HCT116 (cell line): Measurements from ENCODE around the gene MARVELD1. TPM values are rescaled to one million over a fixed set of nuclear protein-coding genes. Genes with fewer than 3 reads are reported as not detected.
A peak's percentile ranks its signal among the peaks of the same experiment; 100 is the strongest.

Experiments
- ATAC-seq: fragments of 200-7000 bp; cut with Tn5 transposase; 2 replicates; pipeline ENCODE4 v1.9.1; 2020; ENCODE audit warnings: mild to moderate bottlenecking, moderate library complexity
- BruUV-seq: library from RNA; stranded (reverse); fragments of 400-500 nt; replicated peaks from 2 replicates; lab custom pipeline; 2021; lab: Mats Ljungman, UMichigan
- CTCF ChIA-PET: fragments of 300-600 bp; sonication (Branson Sonifier 250); formaldehyde crosslinking; loops from one replicate; lab custom pipeline; 2021; ENCODE audit warnings: antibody characterized with exemption; lab: Charles Lee
- POLR2A ChIA-PET: fragments of 300-600, 350-600 bp; sonication (Branson Sonifier 250); formaldehyde crosslinking; loops from one replicate; lab custom pipeline; 2021; ENCODE audit warnings: antibody characterized with exemption; lab: Charles Lee
- RAD21 ChIA-PET, 2 experiments: fragments of 300-600 bp; sonication (Branson Sonifier 250); formaldehyde crosslinking; loops; one replicate each; lab custom pipeline; 2023; ENCODE audit warnings: low total read pairs in 2 of 2; ENCODE audit not compliant: uncharacterized antibody in 2 of 2, unreplicated experiment in 2 of 2, low non-redundant PET in 1 of 2; lab: Charles Lee
- DNase-seq: peaks from one replicate; pipeline ENCODE4 v3.0.0-alpha.2; 2010; ENCODE audit warnings: low read depth, low spot score
- H2AFZ ChIP-seq: fragments of 200-600 bp; shearing (Covaris generic), sonication (generic); 2 replicates; pipeline ENCODE4 v1.6.1; 2017; ENCODE audit warnings: low read depth, mixed run types, mixed read lengths, antibody characterized with exemption, low read length; ENCODE audit not compliant: poor library complexity, severe bottlenecking
- H3K27ac ChIP-seq: 2 replicates; pipeline ENCODE4 v1.5.1; 2012; ENCODE audit warnings: low read depth, low read length
- H3K27me3 ChIP-seq: fragments of 200-600 bp; sonication (generic); 2 replicates; pipeline ENCODE4 v1.6.1; 2016; ENCODE audit warnings: mixed run types, low read length, mixed read lengths; ENCODE audit not compliant: insufficient read depth
- H3K36me3 ChIP-seq, 2 experiments: fragments of 200-500 bp in 1 of 2; fragments of 200-600 bp in 1 of 2; sonication (Bioruptor generic) in 1 of 2; sonication (generic) in 1 of 2; 2 replicates each; pipeline versions ENCODE4 v1.5.1 to v1.6.1; 2014 to 2016; ENCODE audit warnings: low read length in 2 of 2, inconsistent platforms in 1 of 2, mixed read lengths in 1 of 2, mixed run types in 1 of 2; ENCODE audit not compliant: insufficient read depth in 2 of 2, control insufficient read depth in 1 of 2
- H3K4me1 ChIP-seq, 2 experiments: fragments of 200-600 bp in 1 of 2; sonication (generic) in 1 of 2; 2 replicates each; pipeline versions ENCODE4 v1.5.1 to v1.6.1; 2012 to 2017; ENCODE audit warnings: low read length in 2 of 2, inconsistent platforms in 1 of 2, mild to moderate bottlenecking in 1 of 2, mixed read lengths in 1 of 2, mixed run types in 1 of 2, moderate library complexity in 1 of 2; ENCODE audit not compliant: insufficient read depth in 2 of 2, control insufficient read depth in 1 of 2
- H3K4me2 ChIP-seq: fragments of 200-600 bp; sonication (generic); 2 replicates; pipeline ENCODE4 v1.6.1; 2017; ENCODE audit warnings: mixed run types, low read length, mixed read lengths
- H3K4me3 ChIP-seq, 2 experiments: fragments of 200-600 bp in 1 of 2; sonication (generic) in 1 of 2; replicated peaks in 1 of 2; 2 replicates each; pipeline ENCODE4 v1.5.1; 2011 to 2016; ENCODE audit warnings: low read length in 2 of 2, control low read depth in 1 of 2, low read depth in 1 of 2, mild to moderate bottlenecking in 1 of 2, mixed read lengths in 1 of 2, mixed run types in 1 of 2
- H3K79me2 ChIP-seq: fragments of 200-600 bp; sonication (generic); 2 replicates; pipeline ENCODE4 v1.6.1; 2017; ENCODE audit warnings: mild to moderate bottlenecking, mixed run types, low read length, moderate library complexity, mixed read lengths; ENCODE audit not compliant: insufficient read depth
- H3K9ac ChIP-seq: fragments of 200-600 bp; sonication (generic); 2 replicates; pipeline ENCODE4 v1.6.1; 2016; ENCODE audit warnings: low read length, mixed read lengths
- H3K9me2 ChIP-seq: fragments of 200-600 bp; sonication (generic), shearing (Covaris generic); 2 replicates; pipeline ENCODE4 v1.6.1; 2017; ENCODE audit warnings: mixed run types, mild to moderate bottlenecking, moderate library complexity; ENCODE audit not compliant: insufficient read depth
- H3K9me3 ChIP-seq, 2 experiments: fragments of 200-500 bp in 1 of 2; fragments of 200-600 bp in 1 of 2; sonication (Bioruptor generic) in 1 of 2; sonication (generic) in 1 of 2; 2 replicates each; pipeline ENCODE4 v1.6.1; 2014 to 2017; ENCODE audit warnings: low read length in 2 of 2, mixed read lengths in 2 of 2, inconsistent platforms in 1 of 2, low read depth in 1 of 2, mild to moderate bottlenecking in 1 of 2, mixed run types in 1 of 2, moderate library complexity in 1 of 2; ENCODE audit not compliant: control insufficient read depth in 1 of 2, insufficient read depth in 1 of 2
- H4K20me1 ChIP-seq: fragments of 200-600 bp; sonication (generic), shearing (Covaris generic); 2 replicates; pipeline ENCODE4 v1.6.1; 2017; ENCODE audit warnings: mixed run types, mild to moderate bottlenecking, moderate library complexity; ENCODE audit not compliant: insufficient read depth
- CBX3 ChIP-seq: IDR thresholded peaks from 2 replicates; pipeline ENCODE4 v1.6.1; 2012; ENCODE audit warnings: low read depth
- CEBPB ChIP-seq: IDR thresholded peaks from 2 replicates; pipeline ENCODE4 v1.6.1; 2012; ENCODE audit warnings: low read depth
- EGR1 ChIP-seq: IDR thresholded peaks from 2 replicates; pipeline ENCODE4 v1.6.1; 2012; ENCODE audit warnings: low read depth
- ELF1 ChIP-seq: IDR thresholded peaks from 2 replicates; pipeline ENCODE4 v1.6.1; 2012; ENCODE audit warnings: low read depth, borderline replicate concordance
- EZH2 ChIP-seq: fragments of 200-600 bp; sonication (generic); IDR thresholded peaks from 2 replicates; pipeline ENCODE4 v1.6.1; 2017; ENCODE audit warnings: antibody characterized with exemption, mixed run types
- EZH2phosphoT487 ChIP-seq: fragments of 200-600 bp; IDR thresholded peaks from 2 replicates; pipeline ENCODE4 v1.6.1; 2018; ENCODE audit warnings: antibody characterized with exemption, borderline replicate concordance
- FOSL1 ChIP-seq: IDR thresholded peaks from 2 replicates; pipeline ENCODE4 v1.6.1; 2012; ENCODE audit warnings: low read depth
- JUND ChIP-seq: IDR thresholded peaks from 2 replicates; pipeline ENCODE4 v1.6.1; 2012
- POLR2A ChIP-seq: IDR thresholded peaks from 2 replicates; pipeline ENCODE4 v1.7.0; 2011; ENCODE audit warnings: borderline replicate concordance; ENCODE audit not compliant: insufficient read depth, insufficient read length; ENCODE audit errors: extremely low read depth
- POLR2AphosphoS5 ChIP-seq: IDR thresholded peaks from 2 replicates; pipeline ENCODE4 v1.6.1; 2011; ENCODE audit warnings: mild to moderate bottlenecking, low read depth, low read length, moderate library complexity
- RAD21 ChIP-seq: IDR thresholded peaks from 2 replicates; pipeline ENCODE4 v1.6.1; 2012; ENCODE audit warnings: low read depth, mild to moderate bottlenecking
- SIN3A ChIP-seq: IDR thresholded peaks from 2 replicates; pipeline ENCODE4 v1.6.1; 2012; ENCODE audit warnings: low read depth
- SP1 ChIP-seq: IDR thresholded peaks from 2 replicates; pipeline ENCODE4 v1.6.1; 2012; ENCODE audit warnings: low read depth
- TCF7L2 ChIP-seq: IDR thresholded peaks from 2 replicates; pipeline ENCODE4 v1.7.0; 2011; ENCODE audit warnings: borderline replicate concordance, inconsistent platforms; ENCODE audit not compliant: insufficient read depth, insufficient read length; ENCODE audit errors: extremely low read depth
- ZNF274 ChIP-seq: fragments of 200-500 bp; sonication (Bioruptor generic); IDR thresholded peaks from 2 replicates; pipeline ENCODE4 v1.6.1; 2014; ENCODE audit warnings: mild to moderate bottlenecking, low read depth, low read length, inconsistent platforms
- intact Hi-C: fragments of 100-400 bp; cut with micrococcal nuclease; formaldehyde crosslinking; loops from 2 replicates; pipeline ENCODE4 v1.10.0; 2022
- total RNA-seq: library from RNA; stranded (reverse); gene quantifications from one replicate; pipeline ENCODE4 v1.2.1, GENCODE V29; 2021; ENCODE audit not compliant: unreplicated experiment
- TF ChIP-seq, protein P1 (sequence below): IDR thresholded peaks from 2 replicates; pipeline ENCODE4 v1.6.1; 2012; ENCODE audit warnings: low read depth
- TF ChIP-seq, protein P2 (sequence below): IDR thresholded peaks from 2 replicates; pipeline ENCODE4 v1.6.1; 2012
- TF ChIP-seq, protein P3 (sequence below): IDR thresholded peaks from 2 replicates; pipeline ENCODE4 v1.6.1; 2012
- TF ChIP-seq, protein P4 (sequence below), 3 experiments: fragments of 200-600 bp in 1 of 3; sonication (generic) in 1 of 3; IDR thresholded peaks in 2 of 3; conservative IDR thresholded peaks in 1 of 3; 2 replicates each; pipeline ENCODE4 v1.5.1; 2012 to 2017; ENCODE audit warnings: low read depth in 2 of 3, low read length in 2 of 3, antibody characterized with exemption in 1 of 3, borderline replicate concordance in 1 of 3, control low read depth in 1 of 3, mild to moderate bottlenecking in 1 of 3, mixed read lengths in 1 of 3, mixed run types in 1 of 3, moderate library complexity in 1 of 3; ENCODE audit not compliant: insufficient read depth in 1 of 3
- TF ChIP-seq, protein P5 (sequence below): IDR thresholded peaks from 2 replicates; pipeline ENCODE4 v1.6.1; 2011; ENCODE audit warnings: mild to moderate bottlenecking, low read length, moderate library complexity; ENCODE audit not compliant: insufficient replicate concordance; ENCODE audit errors: extremely low read depth

The MARVELD1 gene
- total RNA-seq, 1 experiment from 2014 or later: 36.1 TPM

DNA sequence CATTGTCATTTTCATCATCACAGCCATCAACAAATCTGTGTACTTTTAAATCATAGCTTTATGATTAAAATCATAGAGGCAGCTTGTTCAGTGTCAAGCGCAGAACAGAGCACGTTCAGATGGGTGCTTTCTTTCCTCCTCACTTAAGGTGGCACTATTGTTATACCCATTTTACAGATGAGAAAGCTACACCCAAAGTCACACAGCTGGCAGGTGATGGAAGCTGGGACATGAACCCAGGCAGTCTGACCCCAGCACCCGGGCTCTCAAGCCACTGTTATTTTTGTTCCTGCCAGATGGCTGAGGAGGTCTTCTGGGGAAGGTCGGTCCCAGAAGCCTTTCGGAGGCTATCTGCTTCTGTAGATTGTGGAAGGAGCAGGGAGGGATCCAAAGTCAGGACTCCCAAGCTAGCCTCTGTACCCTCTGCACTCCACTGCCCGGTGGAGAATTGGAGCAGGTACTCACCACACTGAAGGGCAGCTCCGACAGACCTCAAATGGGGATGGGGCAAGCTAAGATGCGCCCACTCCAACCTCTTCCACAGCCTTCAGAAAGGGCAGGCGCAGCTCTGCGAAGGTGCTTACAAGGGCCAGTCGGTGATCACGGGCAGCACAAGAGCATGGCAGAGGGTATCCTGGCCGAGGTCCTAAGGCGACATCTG, 27.1 kb upstream of the MARVELD1 start:
- H3K36me3 ChIP-seq: no peaks in the 10 kb centered on the region
- no peak for TF ChIP-seq POLR2A
- no peak for TF ChIP-seq ZNF274
- TF ChIP-seq, protein P1, sequence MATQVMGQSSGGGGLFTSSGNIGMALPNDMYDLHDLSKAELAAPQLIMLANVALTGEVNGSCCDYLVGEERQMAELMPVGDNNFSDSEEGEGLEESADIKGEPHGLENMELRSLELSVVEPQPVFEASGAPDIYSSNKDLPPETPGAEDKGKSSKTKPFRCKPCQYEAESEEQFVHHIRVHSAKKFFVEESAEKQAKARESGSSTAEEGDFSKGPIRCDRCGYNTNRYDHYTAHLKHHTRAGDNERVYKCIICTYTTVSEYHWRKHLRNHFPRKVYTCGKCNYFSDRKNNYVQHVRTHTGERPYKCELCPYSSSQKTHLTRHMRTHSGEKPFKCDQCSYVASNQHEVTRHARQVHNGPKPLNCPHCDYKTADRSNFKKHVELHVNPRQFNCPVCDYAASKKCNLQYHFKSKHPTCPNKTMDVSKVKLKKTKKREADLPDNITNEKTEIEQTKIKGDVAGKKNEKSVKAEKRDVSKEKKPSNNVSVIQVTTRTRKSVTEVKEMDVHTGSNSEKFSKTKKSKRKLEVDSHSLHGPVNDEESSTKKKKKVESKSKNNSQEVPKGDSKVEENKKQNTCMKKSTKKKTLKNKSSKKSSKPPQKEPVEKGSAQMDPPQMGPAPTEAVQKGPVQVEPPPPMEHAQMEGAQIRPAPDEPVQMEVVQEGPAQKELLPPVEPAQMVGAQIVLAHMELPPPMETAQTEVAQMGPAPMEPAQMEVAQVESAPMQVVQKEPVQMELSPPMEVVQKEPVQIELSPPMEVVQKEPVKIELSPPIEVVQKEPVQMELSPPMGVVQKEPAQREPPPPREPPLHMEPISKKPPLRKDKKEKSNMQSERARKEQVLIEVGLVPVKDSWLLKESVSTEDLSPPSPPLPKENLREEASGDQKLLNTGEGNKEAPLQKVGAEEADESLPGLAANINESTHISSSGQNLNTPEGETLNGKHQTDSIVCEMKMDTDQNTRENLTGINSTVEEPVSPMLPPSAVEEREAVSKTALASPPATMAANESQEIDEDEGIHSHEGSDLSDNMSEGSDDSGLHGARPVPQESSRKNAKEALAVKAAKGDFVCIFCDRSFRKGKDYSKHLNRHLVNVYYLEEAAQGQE: no peak
- TF ChIP-seq SP1: no peak
- no peak for TF ChIP-seq ELF1
- TF ChIP-seq EZH2: no peak
- TF ChIP-seq, protein P2, sequence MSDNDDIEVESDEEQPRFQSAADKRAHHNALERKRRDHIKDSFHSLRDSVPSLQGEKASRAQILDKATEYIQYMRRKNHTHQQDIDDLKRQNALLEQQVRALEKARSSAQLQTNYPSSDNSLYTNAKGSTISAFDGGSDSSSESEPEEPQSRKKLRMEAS: no peak
- TF ChIP-seq RAD21: no peak
- TF ChIP-seq CEBPB: no peak
- TF ChIP-seq, protein P3, sequence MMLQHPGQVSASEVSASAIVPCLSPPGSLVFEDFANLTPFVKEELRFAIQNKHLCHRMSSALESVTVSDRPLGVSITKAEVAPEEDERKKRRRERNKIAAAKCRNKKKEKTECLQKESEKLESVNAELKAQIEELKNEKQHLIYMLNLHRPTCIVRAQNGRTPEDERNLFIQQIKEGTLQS: no peak
- no peak for TF ChIP-seq JUND
- no peak for TF ChIP-seq FOSL1
- TF ChIP-seq POLR2AphosphoS5: no peak
- TF ChIP-seq, protein P4, sequence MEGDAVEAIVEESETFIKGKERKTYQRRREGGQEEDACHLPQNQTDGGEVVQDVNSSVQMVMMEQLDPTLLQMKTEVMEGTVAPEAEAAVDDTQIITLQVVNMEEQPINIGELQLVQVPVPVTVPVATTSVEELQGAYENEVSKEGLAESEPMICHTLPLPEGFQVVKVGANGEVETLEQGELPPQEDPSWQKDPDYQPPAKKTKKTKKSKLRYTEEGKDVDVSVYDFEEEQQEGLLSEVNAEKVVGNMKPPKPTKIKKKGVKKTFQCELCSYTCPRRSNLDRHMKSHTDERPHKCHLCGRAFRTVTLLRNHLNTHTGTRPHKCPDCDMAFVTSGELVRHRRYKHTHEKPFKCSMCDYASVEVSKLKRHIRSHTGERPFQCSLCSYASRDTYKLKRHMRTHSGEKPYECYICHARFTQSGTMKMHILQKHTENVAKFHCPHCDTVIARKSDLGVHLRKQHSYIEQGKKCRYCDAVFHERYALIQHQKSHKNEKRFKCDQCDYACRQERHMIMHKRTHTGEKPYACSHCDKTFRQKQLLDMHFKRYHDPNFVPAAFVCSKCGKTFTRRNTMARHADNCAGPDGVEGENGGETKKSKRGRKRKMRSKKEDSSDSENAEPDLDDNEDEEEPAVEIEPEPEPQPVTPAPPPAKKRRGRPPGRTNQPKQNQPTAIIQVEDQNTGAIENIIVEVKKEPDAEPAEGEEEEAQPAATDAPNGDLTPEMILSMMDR (IDR thresholded peaks at IDR 0.05 in 2 of 3, conservative IDR thresholded peaks at IDR 0.05 in 1 of 3; ENCODE audit: borderline replicate concordance in 1 of 3, insufficient read depth in 1 of 3, low read depth in 2 of 3, low read length in 2 of 3): no peak
- TF ChIP-seq EGR1: no peak
- TF ChIP-seq, protein P5, sequence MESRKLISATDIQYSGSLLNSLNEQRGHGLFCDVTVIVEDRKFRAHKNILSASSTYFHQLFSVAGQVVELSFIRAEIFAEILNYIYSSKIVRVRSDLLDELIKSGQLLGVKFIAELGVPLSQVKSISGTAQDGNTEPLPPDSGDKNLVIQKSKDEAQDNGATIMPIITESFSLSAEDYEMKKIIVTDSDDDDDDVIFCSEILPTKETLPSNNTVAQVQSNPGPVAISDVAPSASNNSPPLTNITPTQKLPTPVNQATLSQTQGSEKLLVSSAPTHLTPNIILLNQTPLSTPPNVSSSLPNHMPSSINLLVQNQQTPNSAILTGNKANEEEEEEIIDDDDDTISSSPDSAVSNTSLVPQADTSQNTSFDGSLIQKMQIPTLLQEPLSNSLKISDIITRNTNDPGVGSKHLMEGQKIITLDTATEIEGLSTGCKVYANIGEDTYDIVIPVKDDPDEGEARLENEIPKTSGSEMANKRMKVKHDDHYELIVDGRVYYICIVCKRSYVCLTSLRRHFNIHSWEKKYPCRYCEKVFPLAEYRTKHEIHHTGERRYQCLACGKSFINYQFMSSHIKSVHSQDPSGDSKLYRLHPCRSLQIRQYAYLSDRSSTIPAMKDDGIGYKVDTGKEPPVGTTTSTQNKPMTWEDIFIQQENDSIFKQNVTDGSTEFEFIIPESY: no peak
- no peak for TF ChIP-seq SIN3A
- TF ChIP-seq EZH2phosphoT487: no peak
- TF ChIP-seq TCF7L2: no peak
- no peak for TF ChIP-seq CBX3
- POLR2A ChIA-PET: interaction anchor here (0.5 to 2.7 kb wide), 9 partner anchors 10 to 756 kb away, joined by 3 to 15 read pairs (median 7); partner anchors contain the start of genes MARVELD1 and ZFYVE27
- DNase-seq (no peak), ATAC-seq (no peak)
- peak overlapping the region; percentile 73 to 90 for H3K4me3 ChIP-seq
- H3K9me2 ChIP-seq: no peaks in the 10 kb centered on the region
- H3K27ac ChIP-seq: peak overlapping the region; percentile 74
- intact Hi-C loops: no loop called here
- no peaks in the 10 kb centered on the region for H4K20me1 ChIP-seq
- peaks cover 47 to 66% of the 10 kb centered on the region in 2 experiments for H3K4me1 ChIP-seq
- H3K4me2 ChIP-seq: peak overlapping the region; percentile 97
- RAD21 ChIA-PET: interaction anchor here in 1 of 2 experiments (1.1 kb wide), 1 partner anchor 47 kb away, joined by 3 read pairs; no protein-coding TSS in a partner anchor
- peak overlapping the region; percentile 93 for H3K9ac ChIP-seq
- H3K79me2 ChIP-seq: peaks cover 48% of the 10 kb centered on the region
- no peaks in the 10 kb centered on the region for H3K9me3 ChIP-seq
- no peaks in the 10 kb centered on the region for H3K27me3 ChIP-seq
- H2AFZ ChIP-seq: no peak overlapping the region
- CTCF ChIA-PET: interaction anchor here (0.9 to 3.1 kb wide), 12 partner anchors 10 to 355 kb away, joined by 3 to 27 read pairs (median 6); partner anchors contain the start of genes ANKRD2, MARVELD1 and ZFYVE27
- TSS peak; percentile 55 for BruUV-seq
